IMR-90 (cell line): Measurements from ENCODE around the gene SPIN1. TPM values are rescaled to one million over a fixed set of nuclear protein-coding genes. Genes with fewer than 3 reads are reported as not detected.

Experiments
- ATAC-seq: fragments of 200-7000 bp; cut with Tn5 transposase; 2 replicates; pipeline ENCODE4 v1.9.1; 2020; ENCODE audit warnings: low read depth, mild to moderate bottlenecking, moderate library complexity
- BruUV-seq: library from RNA; stranded (reverse); fragments of 400-500 nt; replicated peaks from 2 replicates; lab custom pipeline; 2021; lab: Mats Ljungman, UMichigan
- CTCF ChIA-PET: fragments of 300-600 bp; formaldehyde crosslinking; extraction: SDS; loops from one replicate; lab custom pipeline; 2021; ENCODE audit warnings: antibody characterized with exemption; lab: Yijun Ruan, JAX
- POLR2A ChIA-PET: fragments of 300-600 bp; sonication (Branson Sonifier 250); formaldehyde crosslinking; loops from one replicate; lab custom pipeline; 2022; ENCODE audit warnings: antibody characterized with exemption; ENCODE audit not compliant: unreplicated experiment; lab: Charles Lee
- DNase-seq: peaks from one replicate; pipeline ENCODE4 v3.0.0; 2013
- H2AFZ ChIP-seq: replicated peaks from 2 replicates; pipeline ENCODE3; 2013; ENCODE audit warnings: low read length, mild to moderate bottlenecking; ENCODE audit not compliant: poor library complexity
- H2AK5ac ChIP-seq: 2 replicates; pipeline ENCODE4 v1.6.1; 2013; ENCODE audit warnings: low read depth, low read length, inconsistent platforms
- H2AK9ac ChIP-seq: replicated peaks from 2 replicates; pipeline ENCODE3; 2013; ENCODE audit warnings: mild to moderate bottlenecking, low read depth, low read length, moderate library complexity; ENCODE audit not compliant: poor library complexity
- H2BK120ac ChIP-seq: 2 replicates; pipeline ENCODE4 v1.6.1; 2013; ENCODE audit warnings: low read depth, low read length, inconsistent platforms
- H2BK15ac ChIP-seq: 3 replicates; pipeline ENCODE4 v1.6.1; 2013; ENCODE audit warnings: low read depth, low read length, inconsistent platforms
- H2BK20ac ChIP-seq: 2 replicates; pipeline ENCODE4 v1.6.1; 2013; ENCODE audit warnings: low read depth, mild to moderate bottlenecking, inconsistent platforms, low read length, moderate library complexity
- H2BK5ac ChIP-seq: 2 replicates; pipeline ENCODE4 v1.6.1; 2013; ENCODE audit warnings: mild to moderate bottlenecking, low read depth, low read length, inconsistent platforms; ENCODE audit not compliant: poor library complexity, severe bottlenecking
- H3K14ac ChIP-seq: replicated peaks from 2 replicates; pipeline ENCODE4 v1.6.1; 2013; ENCODE audit warnings: low read depth, low read length, inconsistent platforms
- H3K18ac ChIP-seq: 2 replicates; pipeline ENCODE4 v1.6.1; 2013; ENCODE audit warnings: low read depth, low read length, control low read depth
- H3K23ac ChIP-seq: 2 replicates; pipeline ENCODE4 v1.6.1; 2013; ENCODE audit warnings: low read depth, low read length, inconsistent platforms
- H3K27ac ChIP-seq: 2 replicates; pipeline ENCODE4 v1.5.1; 2013; ENCODE audit warnings: mild to moderate bottlenecking, control low read depth, low read length; ENCODE audit not compliant: insufficient read depth
- H3K27me3 ChIP-seq: 2 replicates; pipeline ENCODE4 v1.6.1; 2013; ENCODE audit warnings: low read length; ENCODE audit not compliant: control insufficient read depth, insufficient read depth
- H3K36me3 ChIP-seq: 2 replicates; pipeline ENCODE4 v1.6.1; 2013; ENCODE audit warnings: low read length, mixed read lengths; ENCODE audit not compliant: control insufficient read depth, insufficient read depth
- H3K4ac ChIP-seq: 2 replicates; pipeline ENCODE4 v1.6.1; 2013; ENCODE audit warnings: low read depth, low read length, inconsistent platforms
- H3K4me1 ChIP-seq: 2 replicates; pipeline ENCODE4 v1.6.1; 2013; ENCODE audit warnings: low read length, mixed read lengths; ENCODE audit not compliant: control insufficient read depth, insufficient read depth
- H3K4me2 ChIP-seq: 2 replicates; pipeline ENCODE4 v1.6.1; 2013; ENCODE audit warnings: low read depth, mild to moderate bottlenecking, control low read depth, low read length, moderate library complexity
- H3K4me3 ChIP-seq: 2 replicates; pipeline ENCODE4 v1.5.1; 2013; ENCODE audit warnings: low read depth, mild to moderate bottlenecking, control low read depth, low read length, moderate library complexity; ENCODE audit not compliant: insufficient read depth
- H3K56ac ChIP-seq: 2 replicates; pipeline ENCODE4 v1.6.1; 2013; ENCODE audit warnings: low read length, inconsistent platforms; ENCODE audit not compliant: insufficient read depth; ENCODE audit errors: extremely low read depth
- H3K79me1 ChIP-seq, 2 experiments: 2 replicates each; pipeline ENCODE4 v1.6.1; 2013; ENCODE audit warnings: low read length in 2 of 2, inconsistent platforms in 1 of 2, low read depth in 1 of 2
- H3K9ac ChIP-seq: 2 replicates; pipeline ENCODE4 v1.6.1; 2013; ENCODE audit warnings: low read depth, low read length, control low read depth
- H3K9me1 ChIP-seq: 2 replicates; pipeline ENCODE4 v1.6.1; 2013; ENCODE audit warnings: low read length, inconsistent platforms; ENCODE audit not compliant: insufficient read depth
- H3K9me3 ChIP-seq: 2 replicates; pipeline ENCODE4 v1.6.1; 2013; ENCODE audit warnings: low read length; ENCODE audit not compliant: control insufficient read depth, insufficient read depth
- H4K20me1 ChIP-seq: 2 replicates; pipeline ENCODE4 v1.6.1; 2013; ENCODE audit warnings: low read length, inconsistent platforms; ENCODE audit not compliant: insufficient read depth
- H4K5ac ChIP-seq: 2 replicates; pipeline ENCODE4 v1.6.1; 2013; ENCODE audit warnings: mild to moderate bottlenecking, low read depth, low read length, control low read depth
- H4K8ac ChIP-seq, 2 experiments: 2 replicates each; pipeline ENCODE4 v1.6.1; 2013; ENCODE audit warnings: low read depth in 2 of 2, low read length in 2 of 2, control low read depth in 1 of 2, inconsistent platforms in 1 of 2
- H4K91ac ChIP-seq: 2 replicates; pipeline ENCODE4 v1.6.1; 2013; ENCODE audit warnings: low read depth, low read length, inconsistent platforms; ENCODE audit not compliant: insufficient read depth
- BHLHE40 ChIP-seq: fragments of 150-350 bp; IDR thresholded peaks from 2 replicates; pipeline ENCODE4 v1.6.1; 2016; ENCODE audit warnings: mild to moderate bottlenecking, low read depth, low read length
- ELK1 ChIP-seq: fragments of 150-350 bp; IDR thresholded peaks from 2 replicates; pipeline ENCODE4 v1.6.1; 2016; ENCODE audit warnings: low read depth, mild to moderate bottlenecking, low read length, moderate library complexity, borderline replicate concordance
- WGBS, 2 experiments: methylation state at CpG; one replicate each; pipeline versions ENCODE4 v1.1.5 to v1.1.7; 2013; ENCODE audit warnings: missing lambda C conversion rate in 2 of 2; ENCODE audit not compliant: insufficient read length in 1 of 2; ENCODE audit errors: extremely low coverage in 2 of 2; 5-methylcytosine and 5-hydroxymethylcytosine counted together
- dilution Hi-C: fragments of 300-500 bp; cut with HindIII; formaldehyde crosslinking; loops from one replicate; pipeline ENCODE4 v1.14.3; 2018; ENCODE audit warnings: low sequenced_read_pairs; ENCODE audit not compliant: unreplicated experiment
- in situ Hi-C: fragments of 300-500 bp; cut with MboI; formaldehyde crosslinking; loops from 3 replicates; pipeline ENCODE4 v1.14.3; 2019; ENCODE audit warnings: low sequenced_read_pairs, inconsistent platforms, mixed read lengths
- intact Hi-C: fragments of 100-400 bp; cut with micrococcal nuclease; formaldehyde crosslinking; loops from 2 replicates; pipeline ENCODE4 v1.10.0; 2022
- polyA plus RNA-seq, 3 experiments: library from polyadenylated mRNA; depleted of rRNA; stranded (reverse); fragments of >200 nt; gene quantifications; 2 replicates each; pipeline ENCODE4 v1.2.3, GENCODE V29; 2012; ENCODE audit warnings: low replicate concordance in 1 of 3
- total RNA-seq: library from RNA; depleted of rRNA; stranded (reverse); fragments of >200 nt; gene quantifications from 2 replicates; pipeline ENCODE4 v1.2.3, GENCODE V29; 2012

Gene SPIN1
- total and polyA plus RNA-seq, 2 of the 4 experiments (the other 2 are of a cell fraction) = 63.3 to 141 TPM

- Histone ChIP-seq H3K56ac (no peak overlapping the region), H3K18ac (no peak overlapping the region), H3K9me1 (no peaks in the 10 kb centered on the region), H3K14ac (no peak overlapping the region), H3K27me3 (no peaks in the 10 kb centered on the region), H2AK5ac (no peak overlapping the region), H3K9me3 (no peaks in the 10 kb centered on the region), H3K23ac (no peak overlapping the region), H2AK9ac (no peak overlapping the region), H3K9ac (no peak overlapping the region), H2BK15ac (no peak overlapping the region), H4K5ac (peak overlapping the region; percentile 17; the same call in 1 of the 2 replicates), H3K4me3 (no peak overlapping the region), H3K4me1 (peaks cover 4% of the 10 kb centered on the region; the same call in 1 of the 2 replicates), H2BK5ac (no peak overlapping the region), H4K91ac (no peak overlapping the region), H4K20me1 (peaks cover 34% of the 10 kb centered on the region), H3K36me3 (0 out of 2 replicates have a peak, but pooled peaks cover 1% of the 10 kb centered on the region), H2BK120ac (no peak overlapping the region), H3K4me2 (no peak overlapping the region), H3K79me1 (peaks cover 0 to 25% of the 10 kb centered on the region in 2 experiments; a peak in 3 of 4 replicates), H3K4ac (no peak overlapping the region), H2BK20ac (no peak overlapping the region), H3K27ac (no peak overlapping the region), H2AFZ (no peak overlapping the region), H4K8ac (0 out of 4 replicates have a peak overlapping the region, but pooled peaks of 1 of the 2 experiments have one; percentile 9)
- BruUV-seq = no TSS peak
- ChIA-PET CTCF (no interaction called here), POLR2A (no interaction called here)
- no CpG with 5 or more reads among the region's 7 CpGs for WGBS, 2 experiments
- dilution Hi-C loops (no loop called here), in situ Hi-C loops (no loop called here), intact Hi-C loops (no loop called here)
- DNase-seq (no peak), ATAC-seq (no peak)
- TF ChIP-seq BHLHE40 = no peak
- TF ChIP-seq ELK1 = no peak
Measured at GRCh38 chr9:88406051-88406450, 17.8 kb downstream of the SPIN1 start.
